Small intestine (tissue), 7 donors: ENCODE data around the gene HDAC11. TPM values are rescaled to one million over a fixed set of nuclear protein-coding genes. Genes with fewer than 3 reads are reported as not detected.
"Not testable (repeated sequence)": the region's sequence is repeated elsewhere in the genome, so short reads cannot be mapped to it uniquely, and the experiment has no call there.

Experiments
- DNase-seq, 2 donors: peaks; one replicate each; pipeline versions ENCODE4 v3.0.0 to v3.0.0-alpha.2; 2013
- FAIRE-seq: peaks from 2 replicates; lab custom pipeline; 2012; peaks lifted over from hg19 to GRCh38; lab: Jason Lieb, UNC
- H3K27ac ChIP-seq, 3 donors: one replicate each; pipeline ENCODE4 v1.5.1; 2013; ENCODE audit warnings: low read length in 2 of 3, mild to moderate bottlenecking in 2 of 3, control low read depth in 1 of 3, inconsistent platforms in 1 of 3, low read depth in 1 of 3, moderate library complexity in 1 of 3
- H3K27me3 ChIP-seq, 3 donors: one replicate each; pipeline ENCODE4 v1.6.1; 2013; ENCODE audit warnings: low read length in 3 of 3, inconsistent platforms in 1 of 3; ENCODE audit not compliant: control insufficient read depth in 3 of 3, insufficient read depth in 3 of 3
- H3K36me3 ChIP-seq, 3 donors: one replicate each; pipeline ENCODE4 v1.6.1; 2013; ENCODE audit warnings: low read length in 3 of 3, inconsistent platforms in 1 of 3, low read depth in 1 of 3, mild to moderate bottlenecking in 1 of 3, moderate library complexity in 1 of 3; ENCODE audit not compliant: control insufficient read depth in 3 of 3, insufficient read depth in 2 of 3
- H3K4me1 ChIP-seq, 3 donors: one replicate each; pipeline ENCODE4 v1.6.1; 2013; ENCODE audit warnings: low read length in 2 of 3, inconsistent platforms in 1 of 3, low read depth in 1 of 3, mild to moderate bottlenecking in 1 of 3, moderate library complexity in 1 of 3; ENCODE audit not compliant: control insufficient read depth in 3 of 3, insufficient read depth in 2 of 3
- H3K4me3 ChIP-seq, 3 donors: one replicate each; pipeline ENCODE4 v1.5.1; 2013; ENCODE audit warnings: low read length in 3 of 3, control low read depth in 1 of 3, inconsistent platforms in 1 of 3, low read depth in 1 of 3, mild to moderate bottlenecking in 1 of 3, moderate library complexity in 1 of 3
- H3K9me3 ChIP-seq, 2 donors: one replicate each; pipeline ENCODE4 v1.6.1; 2013; ENCODE audit warnings: low read depth in 1 of 2, low read length in 1 of 2; ENCODE audit not compliant: control insufficient read depth in 2 of 2, insufficient read depth in 1 of 2
- WGBS, 3 donors: extraction: QIAGEN DNeasy Blood & Tissue Kit; methylation state at CpG; one replicate each; pipeline ENCODE4 v1.1.7; 2013; 5-methylcytosine and 5-hydroxymethylcytosine counted together
- polyA plus RNA-seq, 4 donors: library from polyadenylated mRNA; stranded (reverse) in 3 of 4; unstranded in 1 of 4; fragments of 200-250 nt in 3 of 4; fragments of 120-200 nt in 1 of 4; gene quantifications; one replicate each; pipeline versions ENCODE4 v1.2.1 to v1.2.3, GENCODE V29; 2013
- donor health status: healthy with polysubstance abuse.
- donor health status: control.
- donor health status: control.
- donor health status: Bipolar disorder and iron deficiency.
- donor health status: healthy.

The HDAC11 gene
- polyA plus RNA-seq, 4 donors, result 12.4 to 20.8 (median 18.7) TPM

GRCh38 chr3:13483988-13484695 is 4.0 kb downstream of the HDAC11 start:
- H3K27me3 ChIP-seq, result no peaks in the 10 kb centered on the region
- FAIRE-seq (no peak), DNase-seq (peak; percentile 54 to 71)
- no peak overlapping the region for H3K4me3 ChIP-seq
- H3K4me1 ChIP-seq, result peaks cover 3 to 53% (median 3%) of the 10 kb centered on the region in 3 donors
- H3K9me3 ChIP-seq, result no peaks in the 10 kb centered on the region
- WGBS, 3 donors, result 33 to 79% (median 45%) methylated on average over 21 of the region's 21 CpGs
- peak overlapping the region; percentile 60 to 97 (median 88) for H3K27ac ChIP-seq
- peaks cover 0 to 19% (median 0%) of the 10 kb centered on the region in 3 donors for H3K36me3 ChIP-seq

GRCh38 chr3:13484851-13485590 is 4.9 kb downstream of the HDAC11 start:
- peak; percentile 97 to 98 for DNase-seq
- Histone ChIP-seq H3K9me3 (no peaks in the 10 kb centered on the region), H3K27me3 (no peaks in the 10 kb centered on the region), H3K4me3 (no peak overlapping the region), H3K4me1 (peaks cover 3 to 50% (median 3%) of the 10 kb centered on the region in 3 donors), H3K27ac (peak overlapping the region; percentile 82 to 97 (median 88)), H3K36me3 (peaks cover 0 to 22% (median 0%) of the 10 kb centered on the region in 3 donors)
- WGBS, 3 donors, result 13 to 37% (median 19%) methylated on average over 7 of the region's 7 CpGs
- FAIRE-seq, result no peak

DNA sequence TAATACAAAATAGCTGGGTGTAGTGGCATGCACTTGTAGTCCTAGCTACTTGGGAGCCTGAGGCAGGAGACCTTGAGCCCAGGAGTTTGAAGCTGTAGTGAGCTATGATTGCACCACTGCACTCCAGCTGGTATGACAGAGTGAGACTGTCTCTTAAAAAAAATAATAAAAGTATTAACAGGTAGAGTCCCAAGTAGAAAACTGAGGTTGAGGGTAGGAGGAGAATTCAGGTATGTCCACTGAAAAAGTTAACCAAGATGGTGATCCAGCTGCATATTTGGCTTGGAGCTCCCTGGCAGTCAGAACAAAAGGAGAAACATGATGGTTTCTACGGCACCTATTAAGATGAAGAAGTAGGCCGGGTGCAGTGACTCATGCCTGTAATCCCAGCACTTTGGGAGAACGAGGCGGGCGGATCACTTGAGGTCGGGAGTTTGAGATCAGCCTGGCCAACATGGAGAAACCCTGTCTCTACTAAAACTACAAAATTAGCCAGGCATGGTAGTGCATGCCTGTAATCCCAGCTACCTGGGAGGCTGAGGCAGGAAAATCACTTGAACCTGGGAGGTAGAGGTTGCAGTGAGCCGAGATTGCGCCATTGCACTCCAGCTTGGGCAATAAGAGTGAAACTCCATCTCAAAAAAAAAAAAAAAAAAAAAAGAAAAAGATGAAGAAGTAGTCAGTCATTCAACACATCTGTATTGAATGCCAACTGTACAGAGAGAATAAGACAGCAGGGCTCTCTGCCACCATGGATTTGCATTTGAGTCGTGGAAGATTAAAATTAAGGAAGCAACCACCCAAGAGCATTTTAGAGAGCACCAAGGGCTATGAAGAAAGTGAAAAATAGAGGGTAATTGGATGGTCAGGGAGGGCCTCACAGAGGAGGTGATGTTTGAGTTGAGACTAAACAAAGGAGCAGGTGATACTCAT is 5.8 kb downstream of the HDAC11 start:
- peak in 1 of 2 donors; percentile 38 for DNase-seq
- Histone ChIP-seq H3K27ac (peak overlapping the region; percentile 77 to 97 (median 82)), H3K36me3 (peaks cover 0 to 22% (median 0%) of the 10 kb centered on the region in 3 donors), H3K4me1 (peaks cover 3 to 45% (median 3%) of the 10 kb centered on the region in 3 donors)
- not testable (repeated sequence) for FAIRE-seq, H3K4me3 ChIP-seq, H3K27me3 ChIP-seq, H3K9me3 ChIP-seq
- 38 to 63% (median 61%) methylated on average over 9 of the region's 9 CpGs for WGBS, 3 donors

DNA sequence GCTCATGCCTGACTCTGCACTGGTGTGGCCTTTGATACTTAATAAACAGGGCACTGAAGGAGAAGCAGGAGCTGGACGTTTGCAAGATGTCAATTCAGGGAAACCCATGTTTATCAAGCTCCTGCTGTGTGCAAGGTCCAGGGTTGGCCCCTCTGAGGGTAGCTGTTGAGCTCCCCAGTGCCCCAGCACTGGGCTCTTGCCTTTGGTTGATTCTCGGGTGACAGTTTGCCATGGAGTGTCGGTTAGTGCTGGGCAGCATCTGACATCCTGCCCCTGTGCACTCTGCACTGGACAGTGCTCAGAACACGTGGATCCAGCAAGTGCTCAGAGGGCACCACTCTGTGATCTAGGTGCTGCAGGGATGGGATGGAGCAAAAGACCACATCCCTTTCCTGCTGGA is 7.3 kb downstream of the HDAC11 start:
- peaks cover 0 to 25% (median 0%) of the 10 kb centered on the region in 3 donors for H3K36me3 ChIP-seq
- no peak for FAIRE-seq

DNA sequence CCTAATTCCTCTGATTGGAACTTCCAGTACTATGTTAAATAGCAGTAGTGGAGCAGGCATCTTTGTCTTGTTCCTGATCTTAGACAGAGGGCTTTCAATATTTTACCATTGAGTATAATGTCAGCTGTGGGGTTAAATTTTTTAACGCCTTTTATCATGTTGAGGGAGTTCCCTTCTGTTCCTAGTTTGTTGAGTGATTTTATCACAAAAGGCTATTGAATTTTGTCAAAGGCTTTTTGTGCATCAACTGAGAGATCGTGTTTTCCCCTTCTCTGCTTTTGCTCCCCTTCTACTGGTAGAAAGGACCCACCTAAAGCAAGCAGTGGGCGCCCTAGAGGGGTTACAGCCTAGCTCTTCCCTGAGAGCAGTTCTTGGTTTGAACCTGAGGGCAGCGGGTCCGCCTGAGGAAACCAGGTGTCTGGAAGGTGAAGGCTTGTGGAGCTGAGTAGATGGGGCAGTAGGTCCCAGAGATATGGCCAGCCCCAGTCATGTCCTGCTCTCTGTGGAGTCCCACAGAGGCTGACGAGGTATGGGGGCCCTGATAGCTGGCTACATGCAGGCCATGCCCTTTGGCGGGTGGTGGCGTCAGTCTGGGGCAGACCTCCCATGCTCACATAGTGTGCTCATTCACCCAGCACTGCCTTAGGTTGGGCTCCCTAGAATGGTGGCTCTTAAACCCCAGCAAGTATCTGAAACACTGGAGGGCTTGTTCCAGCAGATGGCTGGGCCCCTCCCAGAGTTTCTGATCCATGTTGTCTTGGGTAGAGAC is 11.3 kb downstream of the HDAC11 start:
- Histone ChIP-seq H3K27ac (no peak overlapping the region), H3K4me1 (peaks cover 0 to 10% (median 0%) of the 10 kb centered on the region in 3 donors), H3K9me3 (no peaks in the 10 kb centered on the region), H3K27me3 (no peaks in the 10 kb centered on the region), H3K36me3 (peaks cover 0 to 33% (median 2%) of the 10 kb centered on the region in 3 donors), H3K4me3 (no peak overlapping the region)
- WGBS, 3 donors, result 87 to 90% (median 88%) methylated on average over 8 of the region's 8 CpGs
- no peak for FAIRE-seq
- no peak for DNase-seq

More for the DNA sequence above, 7.3 kb downstream of the HDAC11 start:
- Histone ChIP-seq H3K4me1 (peaks cover 3 to 44% (median 3%) of the 10 kb centered on the region in 3 donors), H3K27ac (peak overlapping the region in 1 of 3 donors; percentile 47), H3K4me3 (no peak overlapping the region), H3K27me3 (no peaks in the 10 kb centered on the region), H3K9me3 (no peaks in the 10 kb centered on the region)
- DNase-seq, result peak in 1 of 2 donors; percentile 48
- 53 to 65% (median 59%) methylated on average over 4 of the region's 4 CpGs for WGBS, 3 donors

DNA sequence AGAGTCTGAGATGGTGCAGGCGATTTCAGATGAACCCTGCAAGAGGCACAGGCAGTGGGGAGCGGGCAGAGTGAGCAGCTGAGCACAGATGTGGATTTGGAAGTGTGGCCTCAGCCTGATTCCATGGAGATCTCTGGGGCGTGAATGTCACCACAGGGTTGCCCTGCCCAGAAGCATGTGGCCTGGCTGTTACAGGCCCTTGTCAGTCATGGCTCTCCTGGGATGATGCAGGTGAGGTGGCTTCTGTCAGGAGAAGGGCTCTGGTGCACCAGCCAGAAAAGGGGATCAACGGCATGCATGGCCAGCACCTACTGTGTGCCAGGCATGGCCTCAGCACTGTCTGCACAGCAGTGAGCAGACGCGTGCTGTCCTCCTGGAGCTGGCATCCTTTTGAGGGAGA is 11.9 kb downstream of the HDAC11 start:
- Histone ChIP-seq H3K27me3 (no peaks in the 10 kb centered on the region), H3K27ac (no peak overlapping the region), H3K4me1 (peaks cover 0 to 6% (median 0%) of the 10 kb centered on the region in 3 donors), H3K36me3 (peaks cover 0 to 33% (median 2%) of the 10 kb centered on the region in 3 donors), H3K9me3 (no peaks in the 10 kb centered on the region), H3K4me3 (no peak overlapping the region)
- FAIRE-seq (no peak), DNase-seq (no peak)
- 83 to 93% (median 90%) methylated on average over 6 of the region's 6 CpGs for WGBS, 3 donors

DNA sequence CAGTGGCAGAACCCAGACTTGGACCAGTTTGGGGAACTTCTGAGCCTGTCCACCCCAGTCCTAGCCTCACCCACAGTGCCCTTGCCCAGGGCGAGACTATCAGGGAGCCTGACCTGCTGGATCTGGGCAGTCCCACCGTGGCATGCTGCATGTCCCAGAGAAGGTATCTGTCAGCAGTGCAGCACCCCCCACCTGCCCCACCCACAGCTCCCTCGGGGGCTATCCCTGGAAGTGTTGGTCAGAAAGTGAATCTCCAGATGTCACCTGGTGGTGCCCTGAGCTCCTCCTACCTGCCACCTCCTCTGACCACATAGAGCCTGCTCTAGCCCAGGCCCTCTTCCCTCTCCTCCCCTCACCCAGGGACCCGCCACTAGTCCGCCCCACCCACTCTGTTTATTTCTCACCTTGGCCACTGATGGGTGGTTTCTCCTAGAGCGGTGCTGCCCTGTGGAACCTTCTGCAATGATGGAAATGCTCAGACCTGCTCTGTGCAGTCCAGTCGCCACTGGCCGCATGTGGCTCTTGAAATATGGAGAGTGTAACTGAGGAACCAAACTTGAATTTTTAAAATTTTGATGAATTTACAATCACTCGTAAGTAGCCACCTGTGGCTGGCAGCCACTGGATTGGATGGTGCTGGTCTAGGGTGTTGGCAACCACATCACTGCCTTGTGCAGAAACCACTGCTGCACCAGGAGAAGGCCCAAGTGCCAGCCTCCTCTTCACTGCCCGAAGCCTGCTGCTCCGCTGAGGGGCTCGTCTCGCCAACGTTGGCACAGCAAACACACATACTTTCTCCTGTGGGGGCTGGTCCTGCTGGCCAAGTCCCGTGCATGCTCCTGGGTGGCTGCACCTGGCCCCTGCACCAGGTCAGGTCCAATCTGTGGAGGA is 13.1 kb downstream of the HDAC11 start:
- H3K4me1 ChIP-seq, result no peaks in the 10 kb centered on the region
- H3K27me3 ChIP-seq, result no peaks in the 10 kb centered on the region
- no peak overlapping the region for H3K27ac ChIP-seq
- no peak overlapping the region for H3K4me3 ChIP-seq
- H3K36me3 ChIP-seq, result peaks cover 0 to 33% (median 2%) of the 10 kb centered on the region in 3 donors
- H3K9me3 ChIP-seq, result no peaks in the 10 kb centered on the region
- FAIRE-seq, result no peak
- WGBS, 3 donors, result 84 to 86% (median 84%) methylated on average over 15 of the region's 15 CpGs
- DNase-seq, result no peak
